Mesothelial cell of epicardium (in vitro differentiated cells): ENCODE results near the gene ACTN1. TPM values are rescaled to one million over a fixed set of nuclear protein-coding genes. Genes with fewer than 3 reads are reported as not detected.

Experiments used
- DNase-seq, 2 experiments: peaks; one replicate each; pipeline ENCODE4 v3.0.0; 2021; ENCODE audit warnings: low spot score in 2 of 2; ENCODE audit not compliant: unreplicated experiment in 2 of 2
- H3K27ac Mint-ChIP-seq: 2 replicates; pipeline ENCODE4 v1.8.0; 2021; ENCODE audit warnings: mixed read lengths
- H3K27me3 Mint-ChIP-seq: 2 replicates; pipeline ENCODE4 v1.8.0; 2021; ENCODE audit warnings: low read depth, mixed read lengths
- H3K36me3 Mint-ChIP-seq: 2 replicates; pipeline ENCODE4 v1.8.0; 2021; ENCODE audit warnings: mixed read lengths
- H3K4me1 Mint-ChIP-seq: 2 replicates; pipeline ENCODE4 v1.8.0; 2021; ENCODE audit warnings: mixed read lengths
- H3K4me3 Mint-ChIP-seq: 2 replicates; pipeline ENCODE4 v1.8.0; 2021; ENCODE audit warnings: mild to moderate bottlenecking, moderate library complexity, mixed read lengths
- H3K9me3 Mint-ChIP-seq: 2 replicates; pipeline ENCODE4 v1.8.0; 2021; ENCODE audit warnings: mixed read lengths
- total RNA-seq: library from RNA; stranded (reverse); gene quantifications from 3 replicates; pipeline ENCODE4 v1.2.1, GENCODE V29; 2021
- TF ChIP-seq, protein P1 (sequence below): fragments of 200-600 bp; sonication (generic); IDR thresholded peaks from one replicate; pipeline ENCODE4 v1.5.0; 2021; ENCODE audit warnings: antibody characterized with exemption; ENCODE audit not compliant: unreplicated experiment

Gene ACTN1
- total RNA-seq, 1 donor from 2014 or later = 166 TPM

DNA sequence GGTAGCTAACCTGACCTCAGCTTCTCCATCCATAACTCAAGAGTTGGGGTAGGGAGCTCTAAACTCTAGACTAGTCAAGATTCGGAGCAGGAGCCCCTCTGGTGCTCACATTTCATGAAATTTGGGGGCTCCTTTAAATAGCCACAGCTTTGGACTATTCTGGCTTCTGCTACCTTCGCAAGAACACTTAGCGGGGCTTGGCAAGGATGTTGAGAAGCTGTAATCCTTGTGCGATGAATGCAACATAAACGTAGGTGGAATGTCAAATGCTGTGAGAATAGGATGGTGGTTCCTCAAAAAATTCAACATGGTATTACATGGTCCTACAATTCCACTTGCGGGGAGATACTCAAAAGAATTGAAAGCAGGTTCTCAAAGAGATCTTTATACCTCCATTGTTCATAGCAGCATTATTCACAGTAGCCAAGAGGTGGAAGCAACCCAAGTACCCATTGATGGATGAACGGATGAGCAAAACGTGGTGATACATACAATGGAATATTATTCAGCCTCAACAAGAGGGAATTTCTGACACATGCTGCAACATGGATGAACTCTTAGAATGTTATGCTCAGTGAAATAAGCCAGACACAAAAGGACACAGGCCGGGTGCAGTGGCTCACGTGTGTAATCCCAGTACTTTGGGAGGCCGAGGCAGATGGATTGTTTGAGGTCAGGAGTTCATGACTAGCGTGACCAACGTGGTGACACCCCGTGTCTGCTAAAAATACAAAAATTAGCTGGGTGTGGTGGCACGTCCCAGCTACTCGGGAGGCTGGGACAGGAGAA lies 73.8 kb downstream of the ACTN1 start:
- H3K27ac Mint-ChIP-seq = no peak overlapping the region
- H3K27me3 Mint-ChIP-seq = no peaks in the 10 kb centered on the region
- no peak for DNase-seq
- no peak overlapping the region for H3K4me3 Mint-ChIP-seq
- H3K36me3 Mint-ChIP-seq = peaks cover 40% of the 10 kb centered on the region
- TF ChIP-seq, protein P1, sequence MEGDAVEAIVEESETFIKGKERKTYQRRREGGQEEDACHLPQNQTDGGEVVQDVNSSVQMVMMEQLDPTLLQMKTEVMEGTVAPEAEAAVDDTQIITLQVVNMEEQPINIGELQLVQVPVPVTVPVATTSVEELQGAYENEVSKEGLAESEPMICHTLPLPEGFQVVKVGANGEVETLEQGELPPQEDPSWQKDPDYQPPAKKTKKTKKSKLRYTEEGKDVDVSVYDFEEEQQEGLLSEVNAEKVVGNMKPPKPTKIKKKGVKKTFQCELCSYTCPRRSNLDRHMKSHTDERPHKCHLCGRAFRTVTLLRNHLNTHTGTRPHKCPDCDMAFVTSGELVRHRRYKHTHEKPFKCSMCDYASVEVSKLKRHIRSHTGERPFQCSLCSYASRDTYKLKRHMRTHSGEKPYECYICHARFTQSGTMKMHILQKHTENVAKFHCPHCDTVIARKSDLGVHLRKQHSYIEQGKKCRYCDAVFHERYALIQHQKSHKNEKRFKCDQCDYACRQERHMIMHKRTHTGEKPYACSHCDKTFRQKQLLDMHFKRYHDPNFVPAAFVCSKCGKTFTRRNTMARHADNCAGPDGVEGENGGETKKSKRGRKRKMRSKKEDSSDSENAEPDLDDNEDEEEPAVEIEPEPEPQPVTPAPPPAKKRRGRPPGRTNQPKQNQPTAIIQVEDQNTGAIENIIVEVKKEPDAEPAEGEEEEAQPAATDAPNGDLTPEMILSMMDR = no peak
- no peaks in the 10 kb centered on the region for H3K4me1 Mint-ChIP-seq
- H3K9me3 Mint-ChIP-seq = no peaks in the 10 kb centered on the region

DNA sequence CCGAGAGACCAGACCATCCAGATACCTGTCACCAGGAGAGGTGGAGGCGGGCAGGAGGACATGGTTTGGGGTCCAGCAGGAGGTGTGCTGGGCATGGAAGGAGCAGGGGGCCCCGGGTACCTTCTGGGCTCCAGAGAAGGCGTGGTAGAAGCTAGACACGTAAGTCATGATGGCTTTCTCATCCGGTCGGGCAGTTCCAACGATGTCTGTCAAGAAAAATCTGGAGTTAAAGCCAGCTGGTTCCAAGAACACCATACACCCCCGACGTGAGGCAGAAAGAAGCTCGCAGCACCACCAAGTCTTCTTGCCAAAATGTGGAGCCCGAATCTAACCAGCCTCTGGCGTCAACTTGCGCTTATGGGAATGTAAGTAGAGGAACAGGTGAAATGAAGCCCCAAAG lies 76.7 kb downstream of the ACTN1 start:
- Mint-ChIP-seq H3K27ac (no peak overlapping the region), H3K27me3 (no peaks in the 10 kb centered on the region), H3K4me3 (no peak overlapping the region), H3K36me3 (peaks cover 48% of the 10 kb centered on the region), H3K4me1 (no peaks in the 10 kb centered on the region), H3K9me3 (no peaks in the 10 kb centered on the region)
- no peak for DNase-seq
- TF ChIP-seq, protein P1 = no peak

DNA sequence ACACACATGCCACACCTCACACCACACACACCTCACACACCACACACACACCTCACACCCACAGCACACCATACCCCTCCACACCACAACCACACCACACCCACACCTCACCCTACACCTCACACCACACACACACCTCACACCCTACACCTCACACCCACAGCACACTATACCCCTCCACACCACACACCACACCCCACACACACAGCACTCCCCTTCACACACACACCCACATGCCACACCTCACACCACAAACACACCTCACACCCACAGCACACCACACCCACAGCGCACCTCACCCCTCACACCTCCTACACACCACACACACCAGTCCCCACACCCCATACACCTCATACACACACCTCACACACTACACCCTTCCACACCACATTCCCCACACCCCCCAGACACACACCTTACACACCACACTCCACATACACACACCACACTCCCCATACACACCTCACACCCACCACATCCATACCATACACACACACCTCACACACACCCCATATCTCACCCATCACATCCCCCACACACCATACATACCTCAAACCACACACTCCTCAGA lies 80.0 kb downstream of the ACTN1 start:
- Mint-ChIP-seq H3K4me3 (no peak overlapping the region), H3K9me3 (no peaks in the 10 kb centered on the region), H3K27ac (no peak overlapping the region), H3K27me3 (no peaks in the 10 kb centered on the region), H3K36me3 (peaks cover 52% of the 10 kb centered on the region), H3K4me1 (no peaks in the 10 kb centered on the region)
- TF ChIP-seq, protein P1 = no peak
- no peak for DNase-seq

DNA sequence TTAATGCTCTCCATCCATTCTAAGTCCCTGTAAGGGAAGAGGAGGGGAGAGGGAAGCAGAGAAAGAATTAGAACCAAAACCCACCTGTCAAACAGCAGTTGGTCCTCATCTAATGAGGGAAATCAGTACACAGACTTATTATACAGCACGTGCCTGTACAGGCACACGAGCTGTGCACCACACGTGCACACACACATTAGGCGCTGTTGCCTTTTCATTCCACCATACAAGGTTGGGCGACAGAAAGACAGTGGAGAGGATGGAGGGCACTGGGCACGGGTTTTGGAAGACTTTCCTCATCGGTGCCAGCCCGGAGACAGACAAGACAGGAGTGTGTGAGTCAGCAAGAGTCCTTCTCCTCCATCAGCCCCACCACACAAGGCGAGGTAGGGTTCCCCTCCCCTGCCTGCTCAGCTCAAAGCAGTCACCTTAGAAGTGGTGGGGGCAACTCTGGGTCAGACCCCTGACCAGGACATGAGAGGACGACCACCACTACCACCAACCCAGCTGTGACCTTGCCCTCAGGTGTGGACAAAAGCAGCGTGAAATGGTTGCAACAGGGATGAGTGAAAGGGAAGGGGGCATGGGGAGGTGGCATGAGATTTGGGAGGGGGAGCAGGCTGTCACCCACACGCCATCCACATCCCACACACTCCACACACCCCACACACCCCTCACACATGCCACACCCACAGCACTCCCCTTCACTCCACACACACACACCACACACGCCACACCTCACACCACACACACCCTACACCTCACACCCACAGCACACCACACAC lies 80.7 kb downstream of the ACTN1 start:
- no peaks in the 10 kb centered on the region for H3K27me3 Mint-ChIP-seq
- no peaks in the 10 kb centered on the region for H3K4me1 Mint-ChIP-seq
- H3K27ac Mint-ChIP-seq = no peak overlapping the region
- peaks cover 50% of the 10 kb centered on the region for H3K36me3 Mint-ChIP-seq
- TF ChIP-seq, protein P1 = no peak
- no peak for DNase-seq
- no peak overlapping the region for H3K4me3 Mint-ChIP-seq
- no peaks in the 10 kb centered on the region for H3K9me3 Mint-ChIP-seq

DNA sequence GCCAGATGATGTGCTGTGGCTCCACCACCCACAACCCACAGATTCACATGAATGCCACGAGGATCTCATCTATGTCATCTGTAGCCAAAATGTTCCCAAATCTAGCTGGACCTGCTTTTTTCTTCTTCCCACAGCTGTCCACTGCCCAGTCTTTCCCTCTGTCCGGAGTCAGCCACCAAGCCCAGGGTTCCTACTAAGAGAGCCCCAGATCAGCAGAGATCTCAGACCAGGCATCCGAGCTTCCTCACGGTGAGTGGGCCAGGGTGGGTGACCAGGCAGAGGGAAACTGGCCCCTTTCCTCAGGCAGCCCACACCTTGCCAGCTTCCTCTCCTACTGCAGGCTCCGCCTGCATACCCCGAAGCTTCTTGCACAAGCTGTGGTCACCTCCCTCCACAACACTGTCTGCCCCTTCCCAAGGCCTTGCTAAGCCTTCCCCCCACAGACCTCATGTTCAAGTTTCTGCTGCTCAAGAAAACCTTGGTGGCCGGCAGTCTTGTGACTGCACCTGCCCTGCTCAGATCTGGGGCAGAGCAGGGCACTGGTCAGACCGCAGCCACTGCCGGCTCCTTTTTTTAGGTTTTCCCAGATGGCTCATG lies 81.4 kb downstream of the ACTN1 start:
- Mint-ChIP-seq H3K4me1 (no peaks in the 10 kb centered on the region), H3K4me3 (no peak overlapping the region), H3K36me3 (peaks cover 52% of the 10 kb centered on the region), H3K27me3 (no peaks in the 10 kb centered on the region), H3K9me3 (no peaks in the 10 kb centered on the region), H3K27ac (no peak overlapping the region)
- TF ChIP-seq, protein P1 = no peak
- no peak for DNase-seq
